GM21447 (cell line): ENCODE results near the gene DAPK2.

Source experiments
- ATAC-seq: cut with Tn5 transposase; IDR thresholded peaks from one replicate; pipeline ENCODE4 v1.9.1; 2021; ENCODE audit not compliant: unreplicated experiment

The DAPK2 gene

DNA sequence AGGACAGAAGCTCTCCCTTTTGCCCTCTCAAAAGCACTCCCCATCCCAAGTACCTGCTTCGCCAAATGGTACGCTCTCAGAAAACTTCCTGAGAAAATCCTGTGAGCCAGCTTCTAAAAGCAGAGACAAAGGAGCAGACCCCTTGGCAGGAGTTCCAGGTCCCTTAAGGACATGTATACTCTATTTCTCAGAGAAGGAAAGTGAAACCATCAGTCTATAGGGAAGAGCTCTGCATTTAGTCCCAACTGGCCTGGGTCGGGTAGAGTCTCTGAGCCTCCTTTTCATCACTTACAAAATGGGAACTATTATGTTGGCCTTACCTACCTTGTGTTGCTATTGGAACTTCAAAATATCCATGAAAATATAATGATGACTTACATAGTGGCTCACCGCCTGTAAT is 19.7 kb downstream of the DAPK2 start:
- no peak for ATAC-seq

DNA sequence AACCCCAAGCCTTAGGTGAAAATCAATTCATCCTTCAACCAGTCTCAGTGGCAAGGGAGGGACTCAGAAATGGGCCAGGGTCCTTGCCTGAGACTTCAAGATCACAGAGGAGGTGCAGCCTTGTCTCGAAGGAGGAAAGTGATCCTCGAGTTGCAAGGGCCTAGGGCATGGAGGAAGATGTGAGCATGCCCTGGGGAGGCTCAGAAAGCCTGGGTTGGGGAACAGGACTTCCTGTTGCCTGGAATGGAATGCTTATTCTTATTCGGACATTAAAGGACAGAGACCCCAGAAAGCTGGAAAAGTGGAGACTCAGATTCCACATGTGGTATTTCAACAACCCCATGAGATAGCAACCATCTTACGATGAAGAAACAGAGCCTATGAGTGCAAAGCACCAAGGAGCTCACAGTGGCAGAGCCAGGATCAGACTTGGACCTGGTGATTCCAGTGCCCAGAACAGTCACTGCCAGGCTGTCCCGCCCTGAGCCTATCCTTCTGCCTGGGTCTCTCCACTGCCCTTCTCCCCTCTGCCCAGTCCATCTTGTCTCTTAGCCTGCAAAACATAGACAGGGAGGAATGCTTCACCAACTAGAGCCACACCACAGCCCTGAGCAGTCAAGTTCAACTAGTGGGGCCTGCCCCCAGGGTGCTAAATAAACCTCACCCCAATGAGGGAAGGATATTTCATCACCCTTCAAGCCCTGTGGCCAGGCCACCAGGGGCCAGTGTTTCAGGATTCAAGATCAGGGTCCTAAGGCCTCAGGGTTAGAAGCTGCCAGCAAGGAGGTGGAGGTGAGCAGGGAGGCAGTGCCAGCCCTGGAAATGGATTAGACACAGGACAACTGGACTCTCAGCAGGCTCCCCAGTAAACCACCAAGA is 21.9 kb downstream of the DAPK2 start:
- no peak for ATAC-seq

GRCh38 chr15:64023220-64023619 is 23.1 kb downstream of the DAPK2 start:
- no peak for ATAC-seq

DNA sequence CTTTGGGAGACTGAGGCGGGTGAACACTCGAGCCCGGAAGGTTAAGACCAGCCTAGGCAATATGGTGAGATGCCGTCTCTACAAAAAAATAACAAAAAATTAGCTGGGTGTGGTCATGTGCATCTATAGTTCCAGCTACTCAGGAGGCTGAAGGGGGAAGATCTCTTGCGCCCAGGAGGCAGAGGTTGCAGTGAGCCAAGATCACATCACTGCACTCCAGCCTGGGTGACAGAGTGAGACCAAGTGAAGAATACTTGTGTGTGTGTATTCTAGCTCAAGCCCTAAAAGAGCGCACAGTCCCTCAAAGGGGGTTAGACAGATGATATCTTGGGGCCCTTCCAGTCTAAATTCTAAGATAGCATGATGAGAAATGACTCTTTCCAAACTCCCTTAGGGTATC is 23.7 kb downstream of the DAPK2 start:
- no peak for ATAC-seq

- ATAC-seq, result peak; percentile 50
Observed at GRCh38 chr15:64019764-64020163, 26.5 kb downstream of the DAPK2 start.

DNA sequence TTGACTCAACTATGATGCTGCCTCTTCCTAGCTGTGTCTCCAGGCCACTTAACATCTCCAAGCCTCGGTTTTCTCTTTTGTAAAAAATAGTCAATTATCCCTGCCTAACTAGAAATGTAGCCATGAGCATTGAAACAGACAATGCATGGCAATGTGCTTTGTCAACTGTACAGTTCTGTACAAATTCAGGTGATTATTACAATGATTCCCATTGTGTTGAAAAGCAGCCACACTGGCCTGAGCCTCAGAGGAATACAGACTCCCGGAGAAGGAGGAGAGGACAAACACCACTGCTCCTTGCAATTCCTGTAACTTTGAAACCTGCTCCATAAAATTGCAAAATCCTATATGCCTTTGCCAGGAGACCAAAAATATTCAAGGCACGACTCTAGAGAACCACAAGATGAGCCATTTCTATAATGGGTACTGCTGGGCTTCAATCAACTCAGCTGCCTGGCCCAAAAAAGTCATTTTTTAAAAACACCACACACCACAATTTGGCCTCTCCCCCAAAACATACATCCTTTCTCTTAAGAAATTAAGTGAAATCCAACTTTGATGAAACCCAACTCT is 28.6 kb downstream of the DAPK2 start:
- no peak for ATAC-seq

DNA sequence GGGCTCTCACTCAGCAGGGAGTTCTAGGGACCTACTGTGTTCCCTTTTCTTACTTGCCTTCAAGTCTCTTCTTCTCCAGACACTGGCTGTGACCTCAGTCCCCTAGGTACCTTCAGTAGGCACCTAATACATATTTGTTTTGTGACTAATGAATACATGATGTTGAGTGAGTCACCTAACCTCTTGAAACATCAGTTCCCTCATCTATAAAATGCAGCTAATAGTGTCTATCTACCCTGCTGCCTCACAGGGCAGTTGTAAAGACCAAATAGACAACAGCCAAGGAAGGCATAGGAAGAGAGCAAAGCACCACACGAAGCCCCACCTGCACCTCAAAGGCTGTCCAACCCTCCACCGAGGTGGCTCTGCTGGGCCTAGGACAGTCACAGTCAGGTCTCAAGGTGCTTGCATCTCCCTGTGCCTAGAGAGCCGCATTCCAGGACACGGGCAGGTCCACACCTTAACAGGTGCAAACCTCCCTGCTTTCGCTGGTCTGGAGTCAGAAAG is 29.1 kb downstream of the DAPK2 start:
- ATAC-seq, result no peak

DNA sequence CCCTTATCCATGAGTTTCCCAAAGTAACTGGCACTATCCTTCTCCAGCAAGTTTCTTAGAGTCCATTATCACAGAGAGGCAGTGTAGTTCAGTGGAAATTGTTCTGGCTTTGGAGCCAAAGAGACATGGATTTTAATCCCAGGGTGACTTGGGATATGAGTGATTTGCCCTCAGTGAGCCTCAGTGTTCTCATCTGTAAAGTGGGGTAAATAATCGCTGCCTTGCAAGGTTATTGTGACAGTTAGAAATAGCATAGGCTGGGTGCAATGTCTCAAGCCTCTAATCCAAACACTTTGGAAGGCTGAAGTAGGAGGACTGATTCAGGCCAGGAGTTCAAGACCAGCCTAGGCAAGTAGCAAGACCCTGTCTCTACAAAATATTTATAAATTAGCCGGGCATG is 30.0 kb downstream of the DAPK2 start:
- ATAC-seq, result no peak

GRCh38 chr15:64014995-64015394 is 31.3 kb downstream of the DAPK2 start:
- ATAC-seq, result no peak

GRCh38 chr15:64013179-64014062 is 32.9 kb downstream of the DAPK2 start:
- no peak for ATAC-seq

GRCh38 chr15:64011736-64012135 is 34.5 kb downstream of the DAPK2 start:
- ATAC-seq, result no peak

GRCh38 chr15:64010719-64011118 is 35.6 kb downstream of the DAPK2 start:
- ATAC-seq, result peak; percentile 86

DNA sequence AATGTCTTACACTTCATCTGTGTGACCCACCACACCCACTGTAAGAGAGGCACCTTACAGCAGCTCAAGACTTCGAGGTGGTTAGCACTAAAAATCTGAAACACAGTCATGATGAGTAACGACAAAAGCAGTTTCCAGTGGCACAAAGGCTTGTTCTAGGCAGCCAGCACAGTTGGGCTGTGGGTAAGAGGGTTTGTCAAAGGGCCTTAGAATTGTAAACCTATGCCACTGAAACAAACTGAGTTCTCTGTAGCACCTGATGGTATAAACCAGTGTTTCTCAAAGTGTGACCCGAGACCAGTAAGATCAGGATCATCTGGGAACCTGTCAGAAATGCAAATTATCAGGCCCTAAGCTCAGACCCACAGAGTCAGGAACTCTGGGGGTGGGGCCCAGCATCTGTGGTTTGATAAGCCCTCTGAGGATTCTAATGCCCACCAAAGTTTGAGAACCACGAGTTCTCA is 36.5 kb downstream of the DAPK2 start:
- peak; percentile 45 for ATAC-seq

- no peak for ATAC-seq
Observed at GRCh38 chr15:64009241-64009640, 37.0 kb downstream of the DAPK2 start.

- no peak for ATAC-seq
Observed at GRCh38 chr15:64008177-64008576, 38.1 kb downstream of the DAPK2 start.

GRCh38 chr15:64006642-64007041 is 39.6 kb downstream of the DAPK2 start:
- ATAC-seq, result no peak

- no peak for ATAC-seq
Observed at GRCh38 chr15:64004587-64004986, 41.7 kb downstream of the DAPK2 start.

- no peak for ATAC-seq
Observed at GRCh38 chr15:64004056-64004455, 42.2 kb downstream of the DAPK2 start.

GRCh38 chr15:64003182-64003581 is 43.1 kb downstream of the DAPK2 start:
- no peak for ATAC-seq

DNA sequence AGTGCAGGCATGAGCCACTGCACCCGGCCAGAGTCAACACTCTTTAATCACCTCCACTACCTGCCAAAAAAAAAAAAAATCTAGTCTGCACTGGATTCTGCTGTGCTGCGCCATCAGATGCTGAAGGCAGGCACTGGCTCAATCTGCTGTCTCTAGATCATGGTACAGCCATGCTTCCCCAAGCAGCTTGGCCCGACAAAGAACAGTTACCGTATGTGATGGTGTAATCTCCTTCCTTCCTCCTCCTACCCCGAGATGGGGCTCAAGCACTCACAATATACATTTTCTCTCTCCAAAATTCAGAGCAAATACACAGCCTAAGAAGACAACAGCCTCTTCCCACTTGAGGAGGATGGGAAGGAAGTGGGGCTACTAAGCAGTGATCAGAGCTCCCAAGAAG is 45.1 kb downstream of the DAPK2 start:
- ATAC-seq, result no peak

GRCh38 chr15:64000183-64000951 is 45.9 kb downstream of the DAPK2 start:
- no peak for ATAC-seq
